Esophagus squamous epithelium (tissue), 4 donors: ENCODE measurements around the gene GLRA3.

Experiments used
- POLR2A ChIP-seq, 4 donors: fragments of 450-650 bp; IDR thresholded peaks; one replicate each; pipeline ENCODE4 v1.6.1; 2017; ENCODE audit warnings: antibody characterized with exemption in 4 of 4, mild to moderate bottlenecking in 4 of 4, moderate library complexity in 3 of 4
- TF ChIP-seq, protein P1 (sequence below), 6 experiments: fragments of 450-650 bp in 4 of 6; fragments of 200-600 bp in 2 of 6; sonication (generic) in 2 of 6; IDR thresholded peaks; one replicate each; pipeline ENCODE4 v1.5.1; 2016 to 2019; ENCODE audit warnings: antibody characterized with exemption in 6 of 6, mild to moderate bottlenecking in 4 of 6, moderate library complexity in 4 of 6

DNA sequence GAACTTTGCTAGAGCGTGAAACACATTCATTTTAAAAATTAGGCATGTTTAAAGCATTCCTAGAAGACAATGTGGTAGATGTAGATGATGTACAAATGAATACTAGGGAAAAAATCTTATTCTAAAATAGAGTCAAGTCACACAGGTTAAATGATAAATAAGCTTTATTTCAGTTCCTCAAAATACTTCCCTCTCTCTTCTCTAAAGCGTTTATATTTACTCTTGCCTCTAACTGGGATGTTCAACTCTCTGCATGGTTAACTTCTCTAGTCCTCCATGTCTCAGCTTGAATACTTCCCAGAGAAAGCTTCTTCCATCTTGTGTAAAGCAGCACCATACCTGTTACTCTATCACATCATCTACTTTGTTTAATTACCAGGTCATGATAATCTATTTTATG lies 30.9 kb upstream of the GLRA3 start:
- TF ChIP-seq, protein P1, sequence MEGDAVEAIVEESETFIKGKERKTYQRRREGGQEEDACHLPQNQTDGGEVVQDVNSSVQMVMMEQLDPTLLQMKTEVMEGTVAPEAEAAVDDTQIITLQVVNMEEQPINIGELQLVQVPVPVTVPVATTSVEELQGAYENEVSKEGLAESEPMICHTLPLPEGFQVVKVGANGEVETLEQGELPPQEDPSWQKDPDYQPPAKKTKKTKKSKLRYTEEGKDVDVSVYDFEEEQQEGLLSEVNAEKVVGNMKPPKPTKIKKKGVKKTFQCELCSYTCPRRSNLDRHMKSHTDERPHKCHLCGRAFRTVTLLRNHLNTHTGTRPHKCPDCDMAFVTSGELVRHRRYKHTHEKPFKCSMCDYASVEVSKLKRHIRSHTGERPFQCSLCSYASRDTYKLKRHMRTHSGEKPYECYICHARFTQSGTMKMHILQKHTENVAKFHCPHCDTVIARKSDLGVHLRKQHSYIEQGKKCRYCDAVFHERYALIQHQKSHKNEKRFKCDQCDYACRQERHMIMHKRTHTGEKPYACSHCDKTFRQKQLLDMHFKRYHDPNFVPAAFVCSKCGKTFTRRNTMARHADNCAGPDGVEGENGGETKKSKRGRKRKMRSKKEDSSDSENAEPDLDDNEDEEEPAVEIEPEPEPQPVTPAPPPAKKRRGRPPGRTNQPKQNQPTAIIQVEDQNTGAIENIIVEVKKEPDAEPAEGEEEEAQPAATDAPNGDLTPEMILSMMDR (IDR thresholded peaks at IDR 0.05): no peak
- TF ChIP-seq POLR2A (IDR thresholded peaks at IDR 0.05): no peak
